CD4-positive, alpha-beta T cell treated with Interleukin-21 for 1 hour (primary cell): ENCODE results near the gene CDC37.

Experiments
- DNase-seq: peaks from one replicate; pipeline ENCODE4 v3.0.0-alpha.2; 2020

The CDC37 gene

GRCh38 chr19:10403137-10404021, at the start of gene CDC37:
TSS of gene CDC37 (minus strand) at chr19:10403542. CDS start at chr19:10403479, 63 bp downstream.
- peak; percentile 97 for DNase-seq

GRCh38 chr19:10450853-10451609, 47.7 kb upstream of the CDC37 start:
- no peak for DNase-seq

GRCh38 chr19:10450191-10450852, 47.0 kb upstream of the CDC37 start:
- DNase-seq = no peak

GRCh38 chr19:10449037-10449436, 45.7 kb upstream of the CDC37 start:
- DNase-seq = no peak

- no peak for DNase-seq
Observed at GRCh38 chr19:10442698-10443097, 39.4 kb upstream of the CDC37 start.

GRCh38 chr19:10439588-10439987, 36.2 kb upstream of the CDC37 start:
- DNase-seq = no peak

GRCh38 chr19:10433131-10433536, 29.8 kb upstream of the CDC37 start:
- DNase-seq = no peak

GRCh38 chr19:10432736-10433130, 29.4 kb upstream of the CDC37 start:
- no peak for DNase-seq

GRCh38 chr19:10431943-10432735, 28.8 kb upstream of the CDC37 start:
- DNase-seq = peak; percentile 86

- peak; percentile 79 for DNase-seq
Observed at GRCh38 chr19:10431254-10431942, 28.1 kb upstream of the CDC37 start.

GRCh38 chr19:10430505-10431253, 27.3 kb upstream of the CDC37 start:
- no peak for DNase-seq

GRCh38 chr19:10428996-10429381, 25.6 kb upstream of the CDC37 start:
- no peak for DNase-seq

GRCh38 chr19:10427169-10427568, 23.8 kb upstream of the CDC37 start:
- DNase-seq = no peak

GRCh38 chr19:10424011-10424637, 20.8 kb upstream of the CDC37 start:
- DNase-seq = peak; percentile 74

GRCh38 chr19:10422846-10423245, 19.5 kb upstream of the CDC37 start:
- DNase-seq = no peak

GRCh38 chr19:10422046-10422461, 18.7 kb upstream of the CDC37 start:
- DNase-seq = no peak

- peak; percentile 33 for DNase-seq
Observed at GRCh38 chr19:10421240-10422045, 18.1 kb upstream of the CDC37 start.

GRCh38 chr19:10420444-10421239, 17.3 kb upstream of the CDC37 start, which contains the start of gene PDE4A:
TSS of gene PDE4A (plus strand) at chr19:10420538. CDS start at chr19:10420765, 227 bp downstream.
- DNase-seq = peak; percentile 62
